ENCODE results near the gene CDS1.

- no peak for TF ChIP-seq POLR2AphosphoS5 (IDR thresholded peaks at IDR 0.05; ENCODE audit: low read depth)
- TF ChIP-seq CTCF (IDR thresholded peaks at IDR 0.05; ENCODE audit: insufficient read depth, low read length): no peak
- no peak for TF ChIP-seq REST (IDR thresholded peaks at IDR 0.05; ENCODE audit: insufficient replicate concordance, low read depth)
Measured at GRCh38 chr4:84690481-84690880, 107.6 kb downstream of the CDS1 start.

Data from HL-60 (cell line).